ENCODE measurements around the gene NAPSA.

DNA sequence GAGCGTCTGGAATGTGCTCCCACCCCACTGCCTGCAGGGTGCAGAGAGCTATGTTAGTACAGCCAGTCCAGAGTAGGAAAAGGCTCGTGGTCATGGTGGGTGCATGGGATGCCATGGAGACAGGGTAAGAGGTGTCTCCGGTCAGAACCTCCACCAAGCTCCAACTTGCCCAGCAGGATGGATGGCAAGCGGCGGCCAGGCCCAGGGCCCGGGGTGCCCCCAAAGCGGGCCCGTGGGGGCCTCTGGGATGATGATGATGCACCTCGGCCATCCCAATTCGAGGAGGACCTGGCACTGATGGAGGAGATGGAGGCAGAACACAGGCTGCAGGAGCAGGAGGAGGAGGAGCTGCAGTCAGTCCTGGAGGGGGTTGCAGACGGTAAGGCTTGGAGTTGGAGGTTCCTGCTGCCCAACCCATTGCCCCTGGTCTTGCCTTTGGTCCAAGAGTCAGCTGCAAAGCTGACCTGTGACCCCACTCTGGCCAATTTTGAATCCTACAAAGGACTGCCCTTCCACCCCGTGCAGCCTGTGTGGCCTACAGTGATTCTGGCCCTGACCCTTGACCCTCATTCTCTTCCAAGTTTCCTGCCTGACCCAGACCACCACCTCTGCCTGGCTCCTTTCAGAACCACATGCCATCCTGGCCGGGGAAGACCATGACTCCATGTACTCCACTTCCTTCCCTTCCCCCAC lies 33.4 kb upstream of the NAPSA start:
- TF ChIP-seq POLR2A (IDR thresholded peaks at IDR 0.05): no peak
- TF ChIP-seq, protein P1, sequence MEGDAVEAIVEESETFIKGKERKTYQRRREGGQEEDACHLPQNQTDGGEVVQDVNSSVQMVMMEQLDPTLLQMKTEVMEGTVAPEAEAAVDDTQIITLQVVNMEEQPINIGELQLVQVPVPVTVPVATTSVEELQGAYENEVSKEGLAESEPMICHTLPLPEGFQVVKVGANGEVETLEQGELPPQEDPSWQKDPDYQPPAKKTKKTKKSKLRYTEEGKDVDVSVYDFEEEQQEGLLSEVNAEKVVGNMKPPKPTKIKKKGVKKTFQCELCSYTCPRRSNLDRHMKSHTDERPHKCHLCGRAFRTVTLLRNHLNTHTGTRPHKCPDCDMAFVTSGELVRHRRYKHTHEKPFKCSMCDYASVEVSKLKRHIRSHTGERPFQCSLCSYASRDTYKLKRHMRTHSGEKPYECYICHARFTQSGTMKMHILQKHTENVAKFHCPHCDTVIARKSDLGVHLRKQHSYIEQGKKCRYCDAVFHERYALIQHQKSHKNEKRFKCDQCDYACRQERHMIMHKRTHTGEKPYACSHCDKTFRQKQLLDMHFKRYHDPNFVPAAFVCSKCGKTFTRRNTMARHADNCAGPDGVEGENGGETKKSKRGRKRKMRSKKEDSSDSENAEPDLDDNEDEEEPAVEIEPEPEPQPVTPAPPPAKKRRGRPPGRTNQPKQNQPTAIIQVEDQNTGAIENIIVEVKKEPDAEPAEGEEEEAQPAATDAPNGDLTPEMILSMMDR (IDR thresholded peaks at IDR 0.05): no peak

All from Peyer's patch (tissue), 4 donors.